Measurements from ENCODE around the gene SLC17A2.

SLC17A2 gene, protein sequence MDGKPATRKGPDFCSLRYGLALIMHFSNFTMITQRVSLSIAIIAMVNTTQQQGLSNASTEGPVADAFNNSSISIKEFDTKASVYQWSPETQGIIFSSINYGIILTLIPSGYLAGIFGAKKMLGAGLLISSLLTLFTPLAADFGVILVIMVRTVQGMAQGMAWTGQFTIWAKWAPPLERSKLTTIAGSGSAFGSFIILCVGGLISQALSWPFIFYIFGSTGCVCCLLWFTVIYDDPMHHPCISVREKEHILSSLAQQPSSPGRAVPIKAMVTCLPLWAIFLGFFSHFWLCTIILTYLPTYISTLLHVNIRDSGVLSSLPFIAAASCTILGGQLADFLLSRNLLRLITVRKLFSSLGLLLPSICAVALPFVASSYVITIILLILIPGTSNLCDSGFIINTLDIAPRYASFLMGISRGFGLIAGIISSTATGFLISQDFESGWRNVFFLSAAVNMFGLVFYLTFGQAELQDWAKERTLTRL

DNA sequence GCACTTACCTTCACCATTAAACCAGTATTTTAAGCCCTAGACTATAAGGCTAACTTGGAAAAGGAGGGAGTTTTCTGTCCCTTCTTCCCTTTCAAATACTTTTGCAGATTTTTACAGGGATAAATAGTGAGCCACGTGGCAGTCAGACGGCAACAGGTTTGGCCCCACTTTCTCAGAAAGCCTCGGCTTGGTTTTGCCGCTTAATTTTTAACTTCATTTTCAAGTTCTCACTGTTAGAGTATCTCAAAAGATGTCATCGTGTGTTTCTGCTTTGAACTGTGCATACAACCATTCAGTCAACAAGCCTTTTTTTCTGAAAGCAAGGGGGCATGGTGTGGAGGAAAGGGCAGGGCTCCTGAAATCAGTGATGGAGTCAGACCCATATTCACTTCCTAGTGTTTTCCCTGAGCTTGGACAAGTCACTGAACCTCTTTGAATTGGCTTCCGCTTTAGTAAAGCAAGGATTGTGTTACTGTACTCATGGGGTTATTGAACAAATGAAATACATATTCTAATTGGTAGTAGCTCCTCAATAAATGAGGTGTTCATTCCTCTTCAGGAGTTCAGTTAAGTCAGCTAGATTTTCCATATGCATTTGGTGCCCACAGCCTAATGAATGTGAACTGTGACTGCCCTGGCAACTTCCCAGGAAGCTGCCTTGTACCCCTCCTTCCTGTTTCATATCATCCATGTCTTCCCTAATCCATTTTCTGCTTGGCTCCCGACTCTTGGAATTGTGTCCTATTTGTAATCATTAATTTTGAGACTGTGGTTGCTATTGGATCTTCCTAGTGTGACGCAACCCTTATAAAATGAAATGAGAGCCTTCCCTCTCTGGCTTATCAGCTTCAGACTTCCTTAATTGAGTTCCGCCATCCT lies at the start of gene SLC17A2:
Gene SLC17A2 (minus strand): TSS at position 160 of the 879 bp plus-strand sequence. CDS start 4,895 bp downstream, outside the sequence.
- TF ChIP-seq, protein P1, sequence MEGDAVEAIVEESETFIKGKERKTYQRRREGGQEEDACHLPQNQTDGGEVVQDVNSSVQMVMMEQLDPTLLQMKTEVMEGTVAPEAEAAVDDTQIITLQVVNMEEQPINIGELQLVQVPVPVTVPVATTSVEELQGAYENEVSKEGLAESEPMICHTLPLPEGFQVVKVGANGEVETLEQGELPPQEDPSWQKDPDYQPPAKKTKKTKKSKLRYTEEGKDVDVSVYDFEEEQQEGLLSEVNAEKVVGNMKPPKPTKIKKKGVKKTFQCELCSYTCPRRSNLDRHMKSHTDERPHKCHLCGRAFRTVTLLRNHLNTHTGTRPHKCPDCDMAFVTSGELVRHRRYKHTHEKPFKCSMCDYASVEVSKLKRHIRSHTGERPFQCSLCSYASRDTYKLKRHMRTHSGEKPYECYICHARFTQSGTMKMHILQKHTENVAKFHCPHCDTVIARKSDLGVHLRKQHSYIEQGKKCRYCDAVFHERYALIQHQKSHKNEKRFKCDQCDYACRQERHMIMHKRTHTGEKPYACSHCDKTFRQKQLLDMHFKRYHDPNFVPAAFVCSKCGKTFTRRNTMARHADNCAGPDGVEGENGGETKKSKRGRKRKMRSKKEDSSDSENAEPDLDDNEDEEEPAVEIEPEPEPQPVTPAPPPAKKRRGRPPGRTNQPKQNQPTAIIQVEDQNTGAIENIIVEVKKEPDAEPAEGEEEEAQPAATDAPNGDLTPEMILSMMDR (IDR thresholded peaks at IDR 0.05; ENCODE audit: insufficient read depth, low read length, poor library complexity, severe bottlenecking), result no peak
- DNase-seq (ENCODE audit: extremely low read depth, insufficient read length), result no peak
- H3K4me3 ChIP-seq (replicated peaks; ENCODE audit: low read depth, low read length), result no peak within 1 kb of the TSS
- H3K36me3 ChIP-seq (ENCODE audit: control insufficient read depth, insufficient read depth, low read length), result no peaks in the 10 kb centered on the region
- H3K27me3 ChIP-seq (replicated peaks; ENCODE audit: control insufficient read depth, insufficient read depth, low read length), result no peaks in the 10 kb centered on the region; the same call in 1 of the 2 replicates

DNA sequence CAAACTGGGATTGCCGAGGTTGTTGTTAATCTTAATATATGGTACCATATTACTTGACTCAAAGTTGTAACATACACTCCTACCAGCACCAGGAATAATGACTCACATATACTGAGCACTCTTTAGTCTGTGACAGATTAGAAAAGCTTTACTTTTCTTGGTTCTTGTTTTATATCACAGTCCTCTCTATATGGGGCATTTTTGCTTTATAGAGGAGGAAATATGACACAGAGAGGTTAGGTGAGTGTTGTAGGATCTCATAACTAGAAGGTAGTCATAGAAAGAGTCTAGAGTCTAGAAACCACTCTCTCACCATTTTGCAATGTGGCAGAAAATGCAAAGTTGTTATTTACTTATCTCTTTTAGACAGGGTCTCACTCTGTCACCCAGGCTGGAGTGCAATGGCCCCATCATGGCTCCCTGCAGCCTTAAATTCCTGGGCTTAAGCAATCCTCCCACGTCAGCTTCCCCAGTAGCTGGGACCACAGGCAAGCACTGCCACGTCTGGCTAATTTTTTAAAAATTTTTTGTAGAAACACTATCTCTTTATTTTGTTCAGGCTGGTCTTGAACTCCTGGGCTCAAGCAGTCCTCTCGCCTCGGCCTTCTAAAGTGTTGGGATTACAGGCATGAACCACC lies 45.6 kb upstream of the SLC17A2 start:
- H3K27me3 ChIP-seq (replicated peaks; ENCODE audit: control insufficient read depth, insufficient read depth, low read length), result no peaks in the 10 kb centered on the region
- TF ChIP-seq, protein P1 (IDR thresholded peaks at IDR 0.05; ENCODE audit: insufficient read depth, low read length, poor library complexity, severe bottlenecking), result no peak
- DNase-seq (ENCODE audit: extremely low read depth, insufficient read length), result no peak
- no peak overlapping the region for H3K4me3 ChIP-seq (replicated peaks; ENCODE audit: low read depth, low read length)
- H3K36me3 ChIP-seq (ENCODE audit: control insufficient read depth, insufficient read depth, low read length), result peaks cover 12% of the 10 kb centered on the region

DNA sequence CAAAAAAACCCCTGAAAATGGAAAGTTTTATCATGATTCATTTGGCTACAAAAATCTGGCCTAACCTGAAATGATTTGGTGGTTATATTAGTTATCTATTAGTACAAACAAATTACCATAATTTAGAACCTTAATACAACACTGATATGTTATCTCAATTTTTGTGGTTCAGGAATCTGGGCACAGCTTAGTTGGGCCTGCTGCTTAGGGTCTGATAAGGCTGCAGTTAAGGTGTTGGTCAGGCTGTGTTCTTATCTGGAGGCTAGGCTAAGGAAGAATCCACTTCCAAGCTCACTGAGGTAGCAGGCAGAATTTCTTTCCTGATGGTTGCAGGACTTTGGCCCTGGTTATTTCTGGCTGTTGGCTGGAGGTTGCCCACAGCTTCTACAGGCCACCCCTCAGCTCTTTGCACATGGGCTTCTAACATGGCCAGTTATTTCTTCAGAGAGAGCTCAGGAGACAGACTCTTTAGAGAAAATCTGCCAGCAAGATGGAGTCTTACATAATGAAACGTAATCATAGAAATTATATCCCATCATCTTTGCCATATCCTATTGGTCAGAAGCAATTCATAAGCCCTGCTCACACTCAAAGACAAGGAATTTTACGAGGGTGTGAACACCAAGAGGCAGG lies 43.5 kb upstream of the SLC17A2 start:
- Histone ChIP-seq H3K36me3 (ENCODE audit: control insufficient read depth, insufficient read depth, low read length) (peaks cover 12% of the 10 kb centered on the region), H3K27me3 (replicated peaks; ENCODE audit: control insufficient read depth, insufficient read depth, low read length) (no peaks in the 10 kb centered on the region), H3K4me3 (replicated peaks; ENCODE audit: low read depth, low read length) (no peak overlapping the region)
- no peak for DNase-seq (ENCODE audit: extremely low read depth, insufficient read length)
- TF ChIP-seq, protein P1 (IDR thresholded peaks at IDR 0.05; ENCODE audit: insufficient read depth, low read length, poor library complexity, severe bottlenecking), result no peak

DNA sequence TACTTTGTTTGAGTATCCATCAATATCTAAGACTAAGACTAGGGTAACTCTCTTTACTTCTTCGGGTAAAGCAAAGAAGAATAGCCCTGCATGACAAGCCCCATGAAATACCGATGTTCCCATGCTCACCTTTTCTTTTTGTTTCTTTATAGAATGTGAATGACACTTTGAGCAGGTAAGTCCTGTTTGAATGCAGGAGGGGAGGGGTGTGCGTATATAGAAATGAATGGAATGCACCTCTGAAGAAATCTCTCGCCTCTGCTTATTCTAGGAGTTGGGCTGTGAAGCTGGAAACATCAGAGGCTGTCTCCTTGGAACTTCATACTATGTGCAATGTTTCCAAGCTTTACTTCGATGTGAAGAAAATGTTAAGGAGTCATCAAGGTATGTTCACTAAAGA lies 42.4 kb upstream of the SLC17A2 start:
- TF ChIP-seq, protein P1 (IDR thresholded peaks at IDR 0.05; ENCODE audit: insufficient read depth, low read length, poor library complexity, severe bottlenecking), result no peak
- no peaks in the 10 kb centered on the region for H3K27me3 ChIP-seq (replicated peaks; ENCODE audit: control insufficient read depth, insufficient read depth, low read length)
- peaks cover 11% of the 10 kb centered on the region for H3K36me3 ChIP-seq (ENCODE audit: control insufficient read depth, insufficient read depth, low read length)

DNA sequence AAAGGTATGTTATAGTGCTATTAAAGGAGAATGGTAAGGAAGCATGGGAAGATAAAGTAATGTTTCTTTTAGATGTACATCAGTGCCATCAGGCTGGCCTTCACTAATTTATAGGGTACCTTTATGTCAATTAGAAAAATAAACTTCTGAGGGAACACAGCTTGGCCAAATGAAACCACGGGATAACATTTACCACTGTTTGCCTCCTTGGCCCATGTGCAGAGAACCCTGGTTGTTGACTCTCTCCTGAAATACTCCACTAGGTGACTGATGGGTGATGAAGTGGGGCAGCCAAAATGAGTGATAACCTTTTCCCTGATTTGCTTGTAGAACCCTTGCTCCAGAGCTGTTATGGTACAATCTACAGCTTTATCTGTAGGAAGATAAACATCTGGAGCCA lies 41.6 kb upstream of the SLC17A2 start:
- TF ChIP-seq, protein P1 (IDR thresholded peaks at IDR 0.05; ENCODE audit: insufficient read depth, low read length, poor library complexity, severe bottlenecking), result no peak
- H3K27me3 ChIP-seq (replicated peaks; ENCODE audit: control insufficient read depth, insufficient read depth, low read length), result no peaks in the 10 kb centered on the region
- DNase-seq (ENCODE audit: extremely low read depth, insufficient read length), result no peak
- H3K36me3 ChIP-seq (ENCODE audit: control insufficient read depth, insufficient read depth, low read length), result peaks cover 12% of the 10 kb centered on the region
- H3K4me3 ChIP-seq (replicated peaks; ENCODE audit: low read depth, low read length), result no peak overlapping the region

More for the DNA sequence above, 42.4 kb upstream of the SLC17A2 start:
- DNase-seq (ENCODE audit: extremely low read depth, insufficient read length), result no peak
- H3K4me3 ChIP-seq (replicated peaks; ENCODE audit: low read depth, low read length), result no peak overlapping the region

Data from GM06990 (cell line).